ENCODE measurements around the gene LCN15.

- TF ChIP-seq CTCF (IDR thresholded peaks at IDR 0.05): no peak
- TF ChIP-seq POLR2A (IDR thresholded peaks at IDR 0.05): no peak
Observed at GRCh38 chr9:136765041-136765440, 723 bp upstream of the LCN15 start.

Data from heart left ventricle (tissue), 13 donors.